ENCODE results near the gene HSD3B7.

Gene HSD3B7

DNA sequence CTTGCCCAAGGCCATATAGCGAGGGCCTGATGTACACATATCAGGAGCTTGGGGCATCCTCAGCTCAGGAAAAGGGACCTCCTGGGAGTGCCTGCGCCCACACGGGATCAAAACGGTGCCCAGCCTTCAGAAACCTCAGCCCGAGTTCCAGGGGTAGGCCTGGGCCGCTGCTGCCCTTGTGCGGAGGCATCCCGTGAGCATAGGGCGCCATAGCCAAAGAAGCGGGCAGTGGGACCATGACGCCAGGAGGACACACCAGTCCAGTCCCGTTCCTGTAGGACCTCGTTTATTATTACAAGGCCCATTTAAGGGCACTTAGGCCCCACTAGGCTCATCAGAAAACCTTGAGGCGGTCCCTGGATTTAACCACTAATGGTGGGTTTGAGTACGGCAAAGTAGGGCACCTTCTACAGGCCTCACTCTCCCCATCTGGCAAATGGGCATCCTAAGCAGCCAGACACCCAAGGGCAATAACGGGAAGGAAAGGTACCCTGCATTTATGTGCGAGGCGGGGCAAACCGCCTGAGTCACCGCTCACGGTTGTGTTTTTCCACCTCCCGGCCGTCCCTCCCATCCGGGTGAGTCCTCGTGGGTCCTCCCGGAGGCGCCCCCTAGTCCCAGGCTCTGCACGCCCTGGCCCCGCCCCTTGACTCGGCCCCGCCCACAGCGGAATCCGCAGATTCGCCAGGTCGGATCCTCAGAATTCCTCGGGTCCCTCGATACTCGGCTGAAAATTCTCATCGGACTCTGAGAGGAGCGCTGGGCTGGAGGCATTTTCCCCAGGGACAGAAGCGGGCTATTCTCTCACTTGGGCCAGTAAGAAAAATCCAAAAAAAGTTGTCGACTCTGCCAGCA, 28.2 kb upstream of the HSD3B7 start:
- no peak for FAIRE-seq

DNA sequence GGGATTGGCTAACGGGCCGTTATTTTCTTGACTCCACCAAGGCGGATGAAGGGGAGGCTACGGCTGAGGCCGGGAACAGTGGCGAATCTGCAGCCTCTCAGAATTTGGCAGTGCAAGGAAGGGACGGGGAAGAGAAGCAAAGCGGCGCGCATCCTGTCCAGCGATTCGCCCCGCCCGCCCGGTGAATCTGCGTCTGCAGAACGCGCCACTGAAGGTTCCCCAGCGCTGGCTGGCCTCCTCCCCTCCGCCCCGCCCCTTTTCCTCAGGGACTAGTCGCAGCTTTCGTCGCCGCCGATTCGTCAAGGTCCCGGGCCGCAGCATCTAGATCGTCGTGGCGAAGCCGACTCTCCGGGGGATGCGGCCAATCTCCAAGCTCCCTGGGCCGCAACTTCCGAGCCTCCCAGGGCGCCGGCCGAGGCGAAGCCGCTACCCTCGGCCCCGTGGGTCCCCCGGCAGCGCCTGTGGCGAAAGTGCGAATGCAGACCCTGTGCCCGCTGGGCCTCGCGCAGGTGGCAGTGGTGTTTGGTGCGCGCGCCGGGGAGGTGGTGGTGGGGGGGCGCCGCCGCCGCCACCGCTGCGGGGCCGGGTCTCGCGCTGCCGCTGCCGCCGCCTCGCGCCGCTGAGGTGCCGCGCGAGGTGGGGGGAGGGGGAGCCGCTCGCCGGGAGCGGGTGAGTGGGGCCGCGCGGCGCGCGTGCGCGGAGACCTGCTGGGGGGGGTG, 27.4 kb upstream of the HSD3B7 start, which contains the start of gene SETD1A:
SETD1A (plus strand) TSS at position 299 of the 719 bp plus-strand sequence. CDS start 978 bp downstream, outside the sequence.
- DNase-seq (ENCODE audit: insufficient read length, low spot score), result peak; percentile 98
- FAIRE-seq, result peak; percentile 94

More for the DNA sequence above, 28.2 kb upstream of the HSD3B7 start:
- peak; percentile 67 for DNase-seq (ENCODE audit: insufficient read length, low spot score)

DNA sequence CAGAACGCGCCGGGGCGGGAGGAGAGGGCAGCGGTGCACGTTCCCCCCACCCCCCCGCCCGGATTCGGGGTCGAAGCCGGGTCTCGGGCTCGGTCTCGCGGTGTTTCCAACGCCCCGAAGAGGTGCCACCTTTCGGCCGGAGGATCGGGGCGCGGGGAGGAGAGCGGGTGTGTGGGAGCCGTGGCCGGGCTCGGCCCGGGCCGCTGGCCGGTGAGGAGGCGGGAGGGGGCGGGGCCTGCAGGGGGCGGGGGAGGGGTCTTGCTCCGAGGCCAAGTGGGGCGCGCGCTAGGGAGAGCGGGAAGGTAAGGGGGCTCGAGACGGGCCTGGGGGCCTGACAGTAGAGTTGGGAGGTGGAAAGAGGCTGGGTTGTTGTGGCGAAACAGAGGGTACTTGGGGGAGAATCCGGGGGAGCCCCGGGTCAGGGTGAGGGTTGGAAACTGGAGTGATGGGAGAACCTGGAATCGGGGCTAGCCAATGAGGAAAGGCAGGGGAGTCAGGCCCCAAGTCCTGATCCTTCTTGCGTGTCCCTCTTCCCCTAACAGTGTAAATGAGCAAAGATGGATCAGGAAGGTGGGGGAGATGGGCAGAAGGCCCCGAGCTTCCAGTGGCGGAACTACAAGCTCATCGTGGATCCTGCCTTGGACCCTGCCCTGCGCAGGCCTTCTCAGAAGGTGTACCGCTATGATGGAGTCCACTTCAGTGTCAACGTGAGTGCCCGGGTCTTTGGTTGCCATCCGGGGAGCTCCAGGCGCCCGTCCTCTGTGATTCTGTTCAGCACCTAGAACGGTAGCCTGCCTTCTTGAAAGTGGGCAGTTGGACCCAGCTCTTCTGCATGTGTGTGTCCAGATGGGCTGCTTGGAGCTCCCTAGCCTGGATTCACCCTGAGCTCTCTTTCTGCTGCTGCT, 26.6 kb upstream of the HSD3B7 start:
- DNase-seq (ENCODE audit: insufficient read length, low spot score) (peak; percentile 81), FAIRE-seq (no peak)

DNA sequence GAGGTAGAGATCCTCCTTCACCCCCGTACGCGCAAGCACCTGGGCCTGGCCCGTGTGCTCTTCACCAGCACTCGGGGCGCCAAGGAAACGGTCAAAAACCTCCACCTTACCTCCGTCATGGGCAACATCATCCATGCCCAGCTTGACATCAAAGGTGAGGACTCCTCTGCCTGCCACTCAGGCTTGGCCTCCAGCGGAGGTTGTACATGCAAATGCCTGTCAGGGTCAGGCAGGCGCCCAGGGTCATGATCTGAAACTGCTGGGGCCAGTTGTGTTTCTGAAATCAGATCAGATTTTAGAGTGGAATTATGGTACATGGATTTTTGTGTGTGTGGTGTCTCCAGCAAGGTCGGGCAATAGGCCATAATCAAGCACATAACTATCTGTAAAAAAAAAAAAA, 23.6 kb upstream of the HSD3B7 start:
- no peak for FAIRE-seq

DNA sequence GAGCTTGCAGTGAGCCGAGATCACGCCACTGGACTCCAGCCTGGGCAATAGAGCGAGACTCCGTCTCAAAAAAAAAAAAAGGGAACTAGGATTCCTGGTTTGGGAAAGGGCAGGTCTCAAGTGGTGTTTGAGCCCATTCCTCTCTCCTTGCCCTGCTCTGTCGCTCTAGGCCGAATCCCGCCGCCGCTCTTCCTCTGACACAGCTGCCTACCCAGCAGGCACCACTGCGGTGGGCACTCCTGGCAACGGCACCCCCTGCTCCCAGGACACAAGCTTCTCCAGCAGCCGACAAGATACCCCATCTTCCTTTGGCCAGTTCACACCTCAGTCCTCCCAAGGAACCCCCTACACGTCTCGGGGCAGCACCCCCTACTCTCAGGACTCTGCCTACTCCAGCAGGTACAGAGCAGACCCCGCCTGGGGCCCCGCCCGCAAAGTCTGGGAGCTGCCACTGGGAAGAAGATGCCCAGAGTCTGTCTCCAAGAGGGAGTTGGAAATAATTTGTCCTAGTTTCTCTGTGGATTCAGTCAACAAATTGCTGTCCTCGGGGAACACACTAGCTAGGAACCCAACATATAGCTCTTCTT, 21.0 kb upstream of the HSD3B7 start:
- no peak for DNase-seq (ENCODE audit: insufficient read length, low spot score)
- FAIRE-seq, result no peak

More for the DNA sequence above, 23.6 kb upstream of the HSD3B7 start:
- no peak for DNase-seq (ENCODE audit: insufficient read length, low spot score)

DNA sequence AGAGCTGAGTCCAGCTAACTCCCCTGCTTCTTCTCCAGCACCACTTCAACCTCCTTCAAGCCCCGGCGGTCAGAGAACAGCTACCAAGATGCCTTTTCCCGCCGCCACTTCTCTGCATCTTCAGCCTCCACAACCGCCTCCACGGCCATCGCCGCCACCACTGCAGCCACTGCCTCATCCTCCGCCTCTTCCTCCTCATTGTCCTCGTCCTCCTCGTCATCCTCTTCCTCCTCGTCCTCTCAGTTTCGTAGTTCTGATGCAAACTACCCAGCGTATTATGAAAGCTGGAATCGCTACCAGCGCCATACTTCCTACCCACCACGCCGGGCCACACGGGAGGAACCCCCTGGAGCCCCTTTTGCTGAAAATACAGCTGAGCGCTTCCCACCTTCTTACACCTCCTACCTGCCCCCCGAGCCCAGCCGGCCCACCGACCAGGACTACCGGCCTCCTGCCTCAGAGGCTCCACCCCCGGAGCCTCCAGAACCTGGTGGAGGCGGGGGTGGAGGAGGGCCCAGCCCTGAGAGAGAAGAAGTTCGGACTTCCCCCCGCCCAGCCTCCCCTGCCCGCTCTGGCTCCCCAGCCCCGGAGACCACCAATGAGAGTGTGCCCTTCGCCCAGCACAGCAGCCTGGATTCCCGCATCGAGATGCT, 20.3 kb upstream of the HSD3B7 start:
- FAIRE-seq (no peak), DNase-seq (ENCODE audit: insufficient read length, low spot score) (no peak)

DNA sequence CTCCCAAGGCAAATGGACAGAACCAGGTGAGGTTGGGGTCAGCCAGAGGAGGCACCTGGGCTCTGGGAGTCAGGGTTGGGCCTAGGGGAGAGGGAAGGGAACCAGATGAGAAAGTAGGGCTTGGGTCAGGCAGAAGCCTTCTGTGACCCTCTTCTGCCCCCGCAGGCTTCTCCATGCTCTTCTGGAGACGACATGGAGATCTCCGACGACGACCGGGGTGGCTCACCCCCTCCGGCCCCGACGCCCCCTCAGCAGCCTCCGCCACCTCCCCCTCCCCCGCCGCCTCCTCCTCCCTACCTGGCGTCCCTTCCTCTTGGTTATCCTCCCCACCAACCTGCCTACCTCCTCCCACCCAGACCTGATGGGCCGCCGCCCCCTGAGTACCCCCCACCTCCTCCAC, 19.6 kb upstream of the HSD3B7 start:
- no peak for DNase-seq (ENCODE audit: insufficient read length, low spot score)
- no peak for FAIRE-seq

DNA sequence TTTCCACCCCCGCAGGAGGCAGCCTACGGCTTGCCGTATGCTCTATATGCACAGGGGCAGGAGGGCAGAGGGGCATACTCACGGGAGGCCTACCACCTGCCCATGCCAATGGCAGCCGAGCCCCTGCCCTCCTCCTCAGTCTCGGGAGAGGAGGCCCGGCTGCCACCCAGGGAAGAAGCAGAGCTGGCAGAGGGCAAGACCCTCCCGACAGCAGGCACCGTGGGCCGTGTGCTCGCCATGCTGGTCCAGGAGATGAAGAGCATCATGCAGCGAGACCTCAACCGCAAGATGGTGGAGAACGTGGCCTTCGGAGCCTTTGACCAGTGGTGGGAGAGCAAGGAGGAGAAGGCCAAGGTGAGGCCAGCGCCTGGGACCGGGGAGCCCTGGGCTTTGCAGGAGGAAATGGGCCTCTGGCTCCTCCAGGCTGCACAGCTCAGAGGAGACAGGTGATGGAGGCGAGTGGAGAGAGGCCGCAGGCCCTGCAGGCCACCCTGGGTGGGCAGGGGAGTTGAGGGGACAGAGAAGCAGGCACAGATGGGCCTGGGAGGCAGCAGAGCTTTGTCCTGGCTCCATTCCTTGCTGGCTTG, 18.9 kb upstream of the HSD3B7 start:
- FAIRE-seq (no peak), DNase-seq (ENCODE audit: insufficient read length, low spot score) (no peak)

DNA sequence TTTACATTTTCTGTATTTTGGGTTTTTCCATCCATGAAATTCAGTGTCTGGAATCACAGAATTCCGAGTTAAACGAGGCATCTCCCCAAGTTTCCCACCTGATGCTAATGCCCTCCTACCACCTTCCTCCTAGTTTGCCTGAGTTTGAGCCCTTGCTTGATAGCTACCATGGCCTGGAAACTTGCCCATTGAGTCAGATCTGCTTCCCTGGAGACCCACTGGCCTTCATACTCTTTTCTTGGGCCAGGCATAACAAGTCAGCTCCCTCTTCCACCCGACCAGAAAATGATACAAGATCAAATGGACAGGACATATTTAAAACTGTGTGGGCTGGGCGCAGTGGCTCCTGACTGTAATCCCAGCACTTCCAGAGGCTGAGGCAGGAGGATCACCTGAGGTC, 17.2 kb upstream of the HSD3B7 start:
- FAIRE-seq, result no peak
- no peak for DNase-seq (ENCODE audit: insufficient read length, low spot score)

DNA sequence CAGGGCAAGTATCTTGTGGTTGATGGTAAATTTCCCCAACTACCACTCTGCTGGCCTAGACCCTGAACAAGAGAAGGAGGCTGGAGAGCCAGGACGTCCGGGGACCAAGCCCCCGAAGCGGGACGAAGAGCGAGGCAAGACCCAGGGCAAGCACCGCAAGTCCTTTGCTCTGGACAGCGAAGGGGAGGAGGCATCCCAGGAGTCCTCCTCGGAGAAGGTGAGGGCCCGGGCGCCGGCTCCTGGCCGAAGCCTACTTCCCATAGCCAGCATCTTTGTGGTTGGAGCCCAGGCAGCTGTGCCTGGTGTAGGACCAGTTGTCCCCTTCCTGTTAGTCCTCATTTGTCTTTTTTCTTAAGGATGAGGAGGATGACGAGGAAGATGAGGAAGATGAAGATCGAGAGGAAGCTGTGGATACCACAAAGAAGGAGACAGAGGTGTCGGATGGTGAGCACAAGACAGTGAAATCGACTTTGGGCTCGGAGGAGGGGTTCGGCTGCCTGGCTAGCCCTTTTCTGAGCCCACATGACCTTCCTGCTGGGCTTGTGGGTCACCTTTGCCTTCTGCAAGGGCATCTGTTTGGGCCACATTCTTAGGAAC, 15.7 kb upstream of the HSD3B7 start:
- FAIRE-seq, result no peak

DNA sequence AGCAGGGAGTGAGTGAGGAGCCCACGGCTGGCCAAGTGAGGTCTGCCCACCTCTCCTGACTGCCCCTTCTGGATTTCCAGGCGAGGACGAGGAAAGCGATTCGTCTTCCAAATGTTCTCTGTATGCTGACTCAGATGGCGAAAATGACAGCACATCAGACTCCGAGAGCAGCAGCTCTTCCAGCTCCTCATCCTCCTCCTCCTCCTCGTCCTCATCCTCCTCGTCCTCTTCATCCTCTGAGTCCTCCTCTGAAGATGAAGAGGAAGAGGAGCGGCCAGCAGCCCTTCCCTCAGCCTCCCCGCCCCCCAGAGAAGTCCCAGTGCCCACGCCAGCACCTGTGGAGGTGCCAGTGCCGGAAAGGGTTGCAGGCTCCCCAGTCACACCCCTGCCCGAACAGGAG, 13.7 kb upstream of the HSD3B7 start:
- DNase-seq (ENCODE audit: insufficient read length, low spot score) (no peak), FAIRE-seq (no peak)

More for the DNA sequence above, 15.7 kb upstream of the HSD3B7 start:
- no peak for DNase-seq (ENCODE audit: insufficient read length, low spot score)

DNA sequence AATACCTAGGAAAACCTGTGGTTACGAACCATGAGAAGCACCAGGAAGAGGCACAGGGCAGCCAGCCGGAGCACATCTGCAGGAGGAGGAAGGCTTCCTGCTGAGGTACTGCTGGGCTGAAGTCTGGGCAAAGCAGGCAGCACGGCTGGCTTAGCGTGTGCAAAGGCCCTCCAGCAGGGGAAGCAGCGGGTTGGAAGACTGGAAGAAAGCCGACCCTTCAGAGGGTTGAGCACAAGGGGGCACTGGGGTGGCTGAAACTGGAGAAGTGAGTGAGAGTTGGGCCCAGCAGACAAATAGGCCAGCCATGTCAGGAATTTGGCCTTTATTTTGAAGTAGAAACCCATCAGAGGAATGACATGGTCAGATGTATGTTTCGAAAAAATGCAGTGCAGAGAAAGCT, 12.1 kb upstream of the HSD3B7 start:
- no peak for DNase-seq (ENCODE audit: insufficient read length, low spot score)
- no peak for FAIRE-seq

DNA sequence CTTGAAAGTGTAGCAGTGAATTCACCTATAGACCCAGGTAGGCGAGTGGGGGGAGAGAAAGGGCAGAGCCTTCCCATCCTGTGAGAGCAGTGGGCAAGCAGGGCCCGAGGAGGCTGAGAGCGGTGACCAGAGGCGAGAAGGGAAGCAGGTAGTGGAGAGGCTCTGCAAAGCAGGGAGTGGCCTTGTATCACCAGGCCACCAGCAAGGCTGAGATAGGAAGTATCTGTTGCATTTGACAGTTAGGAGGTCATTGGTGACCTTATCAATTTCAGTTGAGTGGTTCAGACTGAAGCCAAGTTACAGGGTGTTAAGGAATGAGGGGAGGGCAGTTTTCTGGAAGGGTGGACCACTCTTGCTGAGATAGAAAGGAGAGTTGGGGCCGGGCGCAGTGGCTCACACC, 10.7 kb upstream of the HSD3B7 start:
- FAIRE-seq, result no peak
- no peak for DNase-seq (ENCODE audit: insufficient read length, low spot score)

DNA sequence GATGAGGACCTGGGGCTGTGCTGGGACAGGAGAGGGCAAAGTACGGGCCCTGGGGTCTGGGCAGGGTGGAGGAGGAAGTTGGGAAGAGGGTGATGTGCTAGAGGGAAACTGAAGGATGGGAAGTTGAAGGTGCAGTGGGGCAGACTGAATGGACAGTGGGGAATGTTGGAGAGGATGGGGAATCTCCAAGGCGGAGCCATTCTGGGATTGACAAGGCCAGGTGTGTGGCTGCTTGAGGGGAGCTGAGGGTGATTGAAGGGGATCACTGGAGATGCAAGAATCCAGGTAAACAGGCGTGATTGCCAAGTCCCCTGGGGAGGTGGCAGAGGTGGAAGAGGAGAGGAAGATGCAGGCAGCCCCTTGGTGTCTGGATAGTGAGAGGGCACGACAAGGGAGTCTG, 8.5 kb upstream of the HSD3B7 start:
- FAIRE-seq (no peak), DNase-seq (ENCODE audit: insufficient read length, low spot score) (no peak)

DNA sequence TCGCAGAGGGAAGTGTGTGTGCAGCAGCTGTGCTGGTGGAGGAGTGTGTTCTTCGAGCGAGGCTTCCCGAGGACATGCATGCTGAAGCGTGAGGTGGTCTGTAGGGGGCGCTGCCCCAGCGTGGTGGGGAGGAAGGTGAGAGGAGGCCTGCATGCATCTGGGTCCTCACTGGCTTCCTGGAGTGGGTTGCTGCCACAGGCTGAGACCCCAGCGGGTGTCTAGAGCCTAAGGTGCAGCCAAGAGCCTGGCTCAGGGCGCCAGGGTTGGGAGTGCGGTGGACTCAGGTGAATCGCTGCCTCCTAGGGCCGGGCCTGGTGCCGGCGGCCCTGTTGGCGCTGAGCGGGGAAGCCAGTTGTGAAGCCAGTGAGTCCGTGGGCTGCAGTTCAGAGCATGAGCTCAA, 7.5 kb upstream of the HSD3B7 start:
- FAIRE-seq (no peak), DNase-seq (ENCODE audit: insufficient read length, low spot score) (no peak)

DNA sequence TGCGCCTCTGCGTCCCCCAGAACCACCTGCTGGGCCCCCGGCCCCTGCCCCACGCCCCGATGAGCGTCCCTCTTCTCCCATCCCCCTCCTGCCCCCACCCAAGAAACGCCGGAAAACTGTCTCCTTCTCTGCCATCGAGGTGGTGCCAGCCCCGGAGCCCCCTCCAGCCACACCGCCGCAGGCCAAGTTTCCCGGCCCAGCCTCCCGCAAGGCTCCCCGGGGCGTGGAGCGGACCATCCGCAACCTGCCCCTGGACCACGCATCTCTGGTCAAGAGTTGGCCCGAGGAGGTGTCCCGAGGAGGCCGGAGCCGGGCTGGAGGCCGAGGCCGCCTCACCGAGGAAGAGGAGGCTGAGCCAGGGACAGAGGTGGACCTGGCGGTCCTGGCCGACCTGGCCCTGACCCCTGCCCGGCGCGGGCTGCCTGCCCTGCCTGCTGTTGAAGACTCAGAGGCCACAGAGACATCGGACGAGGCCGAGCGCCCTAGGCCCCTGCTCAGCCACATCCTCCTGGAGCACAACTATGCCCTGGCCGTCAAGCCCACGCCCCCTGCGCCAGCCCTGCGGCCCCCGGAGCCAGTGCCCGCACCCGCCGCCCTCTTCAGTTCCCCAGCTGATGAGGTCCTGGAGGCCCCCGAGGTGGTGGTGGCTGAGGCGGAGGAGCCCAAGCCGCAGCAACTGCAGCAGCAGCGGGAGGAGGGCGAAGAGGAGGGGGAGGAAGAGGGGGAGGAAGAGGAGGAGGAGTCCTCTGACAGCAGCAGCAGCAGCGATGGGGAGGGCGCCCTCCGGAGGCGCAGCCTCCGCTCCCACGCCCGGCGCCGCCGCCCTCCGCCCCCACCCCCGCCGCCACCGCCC, 5.6 kb upstream of the HSD3B7 start:
- FAIRE-seq (no peak), DNase-seq (ENCODE audit: insufficient read length, low spot score) (no peak)

DNA sequence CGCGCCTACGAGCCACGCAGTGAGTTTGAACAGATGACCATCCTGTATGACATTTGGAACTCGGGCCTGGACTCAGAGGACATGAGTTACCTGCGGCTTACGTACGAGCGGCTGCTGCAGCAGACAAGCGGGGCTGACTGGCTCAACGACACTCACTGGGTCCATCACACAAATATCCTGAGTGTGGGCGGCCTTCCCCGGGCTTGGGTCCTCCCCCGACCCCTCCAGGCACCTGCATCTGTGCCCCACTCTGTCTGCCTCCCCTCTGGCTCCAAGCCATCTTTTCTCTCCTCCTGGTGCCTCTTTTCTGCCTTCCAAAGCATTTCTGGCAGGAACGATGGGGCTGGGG, 5.0 kb upstream of the HSD3B7 start:
- DNase-seq (ENCODE audit: insufficient read length, low spot score), result no peak
- no peak for FAIRE-seq

DNA sequence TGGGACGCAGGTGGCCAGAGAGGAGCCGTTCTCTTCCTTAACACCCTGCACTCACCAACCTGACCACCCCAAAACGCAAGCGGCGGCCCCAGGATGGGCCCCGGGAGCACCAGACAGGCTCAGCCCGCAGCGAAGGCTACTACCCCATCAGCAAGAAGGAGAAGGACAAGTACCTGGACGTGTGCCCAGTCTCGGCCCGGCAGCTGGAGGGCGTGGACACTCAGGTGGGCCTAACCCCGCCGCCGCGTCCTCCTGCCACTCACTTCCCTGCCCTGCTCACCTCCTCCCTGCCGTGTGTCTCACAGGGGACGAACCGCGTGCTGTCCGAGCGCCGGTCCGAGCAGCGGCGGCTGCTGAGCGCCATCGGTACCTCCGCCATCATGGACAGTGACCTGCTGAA, 4.6 kb upstream of the HSD3B7 start:
- no peak for DNase-seq (ENCODE audit: insufficient read length, low spot score)
- no peak for FAIRE-seq

DNA sequence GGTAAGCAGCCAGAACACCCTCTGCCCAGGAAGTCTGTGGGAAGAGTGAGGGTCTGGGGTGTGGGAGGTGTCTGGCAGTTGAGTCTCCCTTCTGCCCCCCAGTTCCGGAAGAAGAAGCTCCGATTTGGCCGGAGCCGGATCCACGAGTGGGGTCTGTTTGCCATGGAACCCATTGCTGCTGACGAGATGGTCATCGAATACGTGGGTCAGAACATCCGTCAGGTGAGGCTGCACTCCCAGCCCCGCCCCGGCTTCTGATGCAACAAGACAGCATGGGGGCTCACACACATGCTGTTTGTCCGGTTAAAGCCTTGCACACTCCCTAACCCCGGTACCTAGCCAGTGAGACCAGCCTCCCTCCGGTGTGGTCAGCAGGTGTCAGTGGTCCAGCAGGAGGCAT, 4.0 kb upstream of the HSD3B7 start:
- FAIRE-seq (no peak), DNase-seq (ENCODE audit: insufficient read length, low spot score) (no peak)

Measured in GM19239 (cell line).